Muscle of leg (tissue), 11 donors: Measurements from ENCODE around the gene ZNF628. TPM values are rescaled to one million over a fixed set of nuclear protein-coding genes. Genes with fewer than 3 reads are reported as not detected.
A peak's percentile ranks its signal among the peaks of the same experiment; 100 is the strongest.

Source experiments
- DNase-seq: peaks from one replicate; pipeline ENCODE4 v3.0.0; 2013
- H3K27ac ChIP-seq: one replicate; pipeline ENCODE4 v1.5.1; 2013; ENCODE audit warnings: mild to moderate bottlenecking, low read length, control low read depth
- H3K27me3 ChIP-seq: one replicate; pipeline ENCODE4 v1.6.1; 2013; ENCODE audit warnings: low read length; ENCODE audit not compliant: control insufficient read depth, insufficient read depth
- H3K36me3 ChIP-seq: one replicate; pipeline ENCODE4 v1.6.1; 2013; ENCODE audit warnings: low read length; ENCODE audit not compliant: control insufficient read depth, insufficient read depth
- H3K4me1 ChIP-seq: one replicate; pipeline ENCODE4 v1.6.1; 2013; ENCODE audit warnings: low read length; ENCODE audit not compliant: control insufficient read depth, insufficient read depth
- H3K4me3 ChIP-seq: one replicate; pipeline ENCODE4 v1.5.1; 2013; ENCODE audit warnings: low read length, control low read depth
- H3K9me3 ChIP-seq: replicated peaks from 2 replicates; pipeline ENCODE4 v1.6.1; 2013; ENCODE audit warnings: low read depth, low read length; ENCODE audit not compliant: control insufficient read depth
- WGBS: methylation state at CpG from one replicate; pipeline ENCODE4 v1.1.5; 2013; ENCODE audit warnings: missing lambda C conversion rate; ENCODE audit not compliant: insufficient coverage; 5-methylcytosine and 5-hydroxymethylcytosine counted together
- polyA plus RNA-seq, 8 donors: library from polyadenylated mRNA; unstranded; fragments of 120-200 nt; gene quantifications; one replicate each; pipeline versions ENCODE4 v1.2.1 to v1.2.3, GENCODE V29; 2013; ENCODE audit warnings: inconsistent platforms in 1 of 8, low replicate concordance in 1 of 8; ENCODE audit not compliant: insufficient read length in 8 of 8, insufficient read depth in 1 of 8
- total RNA-seq: library from RNA; stranded (reverse); fragments of 120-200 nt; gene quantifications from one replicate; pipeline ENCODE4 v1.2.4, GENCODE V29; 2013

ZNF628 gene
- total and polyA plus RNA-seq, 9 donors: 1.6 to 5.1 (median 3.6) TPM

DNA sequence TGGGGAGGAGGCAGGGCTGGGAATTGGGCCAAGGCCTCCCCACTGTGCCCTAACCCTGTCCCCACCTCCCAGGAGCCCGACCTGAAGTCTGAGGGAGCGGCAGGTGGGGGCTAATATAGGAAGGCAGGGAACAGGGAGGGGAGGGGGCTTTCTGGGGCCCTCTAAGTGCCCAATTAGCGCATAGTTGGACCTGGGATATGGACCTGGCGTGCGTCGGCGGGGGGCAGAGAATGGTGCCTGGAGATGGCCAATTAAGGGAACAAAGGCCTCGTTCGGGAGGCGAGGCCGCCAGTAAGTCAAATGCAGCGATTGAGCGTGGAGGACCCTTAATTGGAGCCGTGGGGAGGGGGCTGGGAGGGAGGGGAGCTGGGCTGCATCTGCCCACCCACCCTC is 11.8 kb upstream of the ZNF628 start, which contains the start of gene C19orf85:
Gene C19orf85 (minus strand): TSS at position 90 of the 393 bp plus-strand sequence. CDS start 197 bp downstream, outside the sequence.
- Histone ChIP-seq H3K27ac (no peak within 1 kb of the TSS), H3K4me3 (no peak within 1 kb of the TSS), H3K4me1 (peaks cover 29% of the 10 kb centered on the region), H3K36me3 (no peaks in the 10 kb centered on the region), H3K9me3 (no peaks in the 10 kb centered on the region), H3K27me3 (no peaks in the 10 kb centered on the region)
- DNase-seq: no peak
- WGBS: 78% methylated on average over 3 of the region's 14 CpGs

DNA sequence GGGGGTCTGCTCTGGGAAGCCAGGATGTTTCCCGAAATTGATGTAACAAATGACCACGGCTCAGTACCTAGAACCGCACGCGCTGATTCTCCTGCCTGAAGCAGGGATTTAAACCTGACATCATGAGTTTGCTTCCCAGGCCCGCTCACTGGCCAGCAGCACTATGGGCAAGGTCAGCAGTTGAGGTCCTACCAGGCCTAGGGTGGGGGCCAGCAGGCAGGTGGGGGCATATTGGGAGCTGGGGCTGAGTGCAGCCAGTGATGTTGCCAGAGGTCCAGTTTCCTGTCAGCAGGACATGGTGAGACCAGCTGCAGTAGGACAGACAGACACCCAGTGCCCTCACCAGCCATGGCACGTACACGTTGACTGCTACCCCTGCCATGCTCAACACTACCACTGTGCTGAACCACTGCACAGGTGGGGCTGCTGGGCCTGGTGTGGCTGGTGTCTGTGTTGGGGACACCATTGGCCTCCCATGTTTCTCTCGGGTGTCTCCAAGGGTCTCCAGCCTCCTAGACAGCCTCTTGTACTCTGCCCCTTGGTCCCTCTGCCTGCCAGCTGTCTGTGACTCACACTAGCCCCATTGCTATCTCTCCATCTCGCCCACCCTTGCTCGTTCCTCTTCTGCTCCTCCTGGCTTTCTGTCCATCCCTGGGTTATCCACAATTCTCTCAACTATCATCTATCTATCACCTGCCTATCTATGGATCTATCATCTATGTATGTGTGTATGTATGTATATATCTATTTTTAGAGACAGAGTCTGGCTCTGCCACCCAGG is 10.8 kb upstream of the ZNF628 start:
- Histone ChIP-seq H3K9me3 (no peaks in the 10 kb centered on the region), H3K36me3 (no peaks in the 10 kb centered on the region), H3K27me3 (no peaks in the 10 kb centered on the region), H3K27ac (no peak overlapping the region), H3K4me1 (peaks cover 22% of the 10 kb centered on the region), H3K4me3 (no peak overlapping the region)
- 79% methylated on average over 7 of the region's 11 CpGs for WGBS
- DNase-seq: no peak

DNA sequence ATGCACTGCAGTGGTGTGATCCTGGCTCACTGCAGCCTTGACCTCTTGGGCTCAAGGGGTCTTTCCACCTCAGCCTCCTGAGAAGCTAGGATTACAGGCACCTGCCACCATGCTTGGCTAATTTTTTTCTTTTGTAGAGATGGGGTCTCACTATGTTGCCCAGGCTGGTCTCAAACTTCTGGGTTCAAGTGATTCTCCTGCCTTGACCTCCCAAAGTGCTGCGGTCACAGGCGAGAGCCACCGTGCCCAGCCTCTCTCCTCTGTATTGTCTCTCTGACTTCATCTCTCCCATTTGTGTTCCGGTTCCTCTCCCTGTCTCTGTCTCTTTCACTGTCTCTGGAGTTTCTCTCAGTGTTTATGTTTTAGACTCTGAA is 10.2 kb upstream of the ZNF628 start:
- WGBS: 83% methylated on average over 3 of the region's 4 CpGs
- peak overlapping the region; percentile 42 for H3K27ac ChIP-seq

DNA sequence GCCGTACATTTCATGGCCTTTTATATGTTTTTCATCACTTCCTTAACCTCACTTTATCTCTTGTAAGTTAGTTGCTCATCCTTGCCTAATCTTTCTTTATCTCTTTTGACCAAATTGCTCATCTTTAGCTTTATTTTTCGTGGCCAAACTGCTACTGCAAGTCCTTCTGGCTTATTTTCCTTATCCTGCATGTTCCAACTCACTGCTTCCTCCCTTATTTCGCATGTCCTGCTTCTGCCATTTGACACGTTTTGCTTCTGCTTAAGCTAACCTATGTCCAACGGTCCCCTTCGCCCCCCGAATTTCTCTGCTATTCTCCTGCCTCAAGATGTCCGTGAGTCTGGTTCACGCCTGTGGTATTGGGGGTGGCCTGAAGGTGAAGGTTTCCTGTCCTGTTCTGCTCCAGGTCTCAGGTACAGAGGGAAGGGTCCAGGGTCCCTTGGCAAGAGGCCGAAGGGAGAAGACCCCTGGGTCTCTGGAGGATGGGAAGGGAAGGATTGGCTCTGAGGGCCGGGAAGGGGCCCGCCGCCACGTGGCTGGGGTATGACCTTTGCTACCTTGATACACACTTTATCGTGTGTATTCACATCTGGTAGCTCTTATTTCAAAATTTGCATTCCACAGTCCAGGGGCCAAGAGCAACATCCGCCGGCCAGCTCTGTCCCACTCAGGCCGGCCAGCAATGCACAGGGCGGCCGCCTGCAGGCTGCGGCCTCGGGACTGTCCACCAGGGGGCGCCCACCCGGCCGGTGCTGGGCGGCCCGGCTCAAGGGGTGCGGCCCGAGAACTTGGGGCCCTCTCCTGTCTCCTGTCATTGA is 9.0 kb upstream of the ZNF628 start:
- peaks cover 9% of the 10 kb centered on the region for H3K4me1 ChIP-seq
- peak; percentile 85 for DNase-seq
- no peaks in the 10 kb centered on the region for H3K27me3 ChIP-seq
- H3K36me3 ChIP-seq: no peaks in the 10 kb centered on the region
- H3K9me3 ChIP-seq: no peaks in the 10 kb centered on the region
- H3K27ac ChIP-seq: no peak overlapping the region
- WGBS: 20% methylated on average over 20 of the region's 29 CpGs
- no peak overlapping the region for H3K4me3 ChIP-seq

More for the DNA sequence above, 10.2 kb upstream of the ZNF628 start:
- no peak for DNase-seq
- Histone ChIP-seq H3K4me1 (peaks cover 17% of the 10 kb centered on the region), H3K36me3 (no peaks in the 10 kb centered on the region), H3K9me3 (no peaks in the 10 kb centered on the region), H3K4me3 (no peak overlapping the region), H3K27me3 (no peaks in the 10 kb centered on the region)

DNA sequence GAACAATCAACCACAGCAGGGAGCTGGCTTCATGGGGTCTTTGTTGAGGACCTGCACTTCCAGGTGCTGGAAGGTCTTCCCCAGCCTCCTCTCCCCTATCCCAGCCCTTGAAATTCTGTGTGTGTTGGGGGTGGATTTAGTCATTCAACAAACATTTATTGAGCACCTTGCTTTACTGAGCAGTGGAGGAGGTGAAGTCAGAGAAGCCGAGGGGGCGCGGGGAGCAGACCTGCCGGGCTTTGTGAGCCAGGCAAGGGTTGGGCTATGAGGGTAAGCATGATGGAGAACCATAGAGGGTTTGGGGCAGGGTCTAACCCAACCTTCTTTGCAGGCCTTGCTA is 8.4 kb upstream of the ZNF628 start:
- H3K4me3 ChIP-seq: no peak overlapping the region
- no peaks in the 10 kb centered on the region for H3K9me3 ChIP-seq
- no peak for DNase-seq
- no peaks in the 10 kb centered on the region for H3K36me3 ChIP-seq
- 23% methylated on average over 4 of the region's 4 CpGs for WGBS
- H3K27me3 ChIP-seq: no peaks in the 10 kb centered on the region
- H3K4me1 ChIP-seq: peaks cover 11% of the 10 kb centered on the region
- no peak overlapping the region for H3K27ac ChIP-seq

DNA sequence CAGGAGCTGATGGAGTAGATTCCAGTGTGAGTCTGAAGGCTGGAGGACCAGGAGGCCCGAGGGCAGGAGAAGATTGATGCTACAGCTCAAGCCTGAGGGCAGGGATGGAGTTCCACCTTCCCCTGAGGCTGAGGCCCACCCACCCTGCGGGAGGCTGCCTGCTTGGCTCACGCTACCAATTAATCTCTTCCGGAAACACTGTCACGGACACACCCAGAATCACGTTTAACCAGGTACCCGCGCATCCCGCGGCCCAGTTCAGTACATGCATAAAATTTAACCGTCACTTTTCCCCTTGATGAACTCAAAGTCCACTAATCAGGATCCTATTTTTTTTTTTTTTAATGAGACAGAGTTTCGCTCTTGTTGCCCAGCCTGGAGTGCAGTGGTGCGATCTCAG is 5.2 kb upstream of the ZNF628 start:
- WGBS: 76% methylated on average over 13 of the region's 13 CpGs
- Histone ChIP-seq H3K36me3 (no peaks in the 10 kb centered on the region), H3K9me3 (no peaks in the 10 kb centered on the region), H3K27me3 (no peaks in the 10 kb centered on the region), H3K4me3 (no peak overlapping the region), H3K4me1 (peaks cover 41% of the 10 kb centered on the region), H3K27ac (no peak overlapping the region)
- no peak for DNase-seq

DNA sequence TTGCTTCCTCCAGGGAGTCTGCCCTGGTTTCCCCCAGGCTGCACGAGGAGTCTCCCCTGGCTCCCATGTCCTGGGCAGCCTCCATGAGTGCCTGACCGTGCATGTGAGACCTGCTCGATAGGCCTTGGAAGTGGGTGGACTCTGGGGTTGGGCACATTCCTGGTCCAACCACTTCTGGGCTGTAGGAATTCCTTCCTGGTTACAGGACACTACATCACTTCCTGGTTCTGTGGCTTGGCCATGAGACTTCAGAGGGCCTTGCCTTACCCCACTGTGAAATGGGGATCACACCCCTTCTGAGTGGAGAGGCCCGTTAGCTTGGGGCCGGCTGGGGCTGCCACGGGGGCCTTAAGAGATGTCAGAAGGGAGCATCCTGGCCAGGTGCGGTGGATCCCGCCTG is 4.0 kb upstream of the ZNF628 start:
- H3K27ac ChIP-seq: no peak overlapping the region
- no peaks in the 10 kb centered on the region for H3K36me3 ChIP-seq
- peaks cover 43% of the 10 kb centered on the region for H3K4me1 ChIP-seq
- 86% methylated on average over 5 of the region's 8 CpGs for WGBS
- DNase-seq: no peak
- H3K9me3 ChIP-seq: no peaks in the 10 kb centered on the region
- no peaks in the 10 kb centered on the region for H3K27me3 ChIP-seq
- no peak overlapping the region for H3K4me3 ChIP-seq

DNA sequence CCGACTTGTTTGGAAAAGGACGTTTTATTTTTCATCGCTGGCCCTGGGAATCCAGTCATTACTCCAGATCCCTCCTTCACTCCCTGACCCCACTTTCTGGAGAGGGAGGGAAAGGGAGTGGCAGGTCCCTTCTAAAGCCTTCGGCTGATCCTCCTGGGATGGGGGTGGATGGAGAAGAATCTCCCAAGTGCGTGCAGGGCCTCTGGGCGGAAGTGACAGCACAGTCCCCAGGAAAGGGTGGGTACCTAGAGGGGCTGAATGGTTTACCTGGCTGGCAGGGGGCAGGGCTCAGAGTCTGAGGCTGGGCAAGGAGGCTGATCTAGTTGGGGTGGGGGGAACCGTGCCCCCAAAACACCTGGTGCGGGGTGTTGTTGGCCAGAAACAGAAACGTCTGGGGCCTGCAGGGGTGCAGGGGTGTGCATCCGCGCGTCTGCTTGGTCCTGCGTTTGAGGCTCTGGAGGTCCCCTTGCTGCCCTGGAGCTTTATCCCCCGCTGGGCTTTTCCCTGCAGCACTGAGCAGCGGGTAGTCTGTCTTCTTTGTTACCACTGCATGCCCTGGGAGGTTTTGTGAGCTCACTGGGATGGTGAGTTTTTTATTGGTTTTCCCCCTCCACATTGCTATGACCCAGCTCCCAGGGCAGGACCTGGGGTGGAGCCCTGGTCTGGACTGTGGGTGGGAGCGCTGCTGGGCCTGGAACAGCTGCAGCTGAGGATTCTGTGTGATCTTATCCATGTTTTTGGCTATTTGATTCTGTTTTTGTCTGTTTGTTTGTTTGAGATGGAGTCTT is 3.0 kb upstream of the ZNF628 start:
- WGBS: 38% methylated on average over 12 of the region's 16 CpGs
- DNase-seq: no peak

DNA sequence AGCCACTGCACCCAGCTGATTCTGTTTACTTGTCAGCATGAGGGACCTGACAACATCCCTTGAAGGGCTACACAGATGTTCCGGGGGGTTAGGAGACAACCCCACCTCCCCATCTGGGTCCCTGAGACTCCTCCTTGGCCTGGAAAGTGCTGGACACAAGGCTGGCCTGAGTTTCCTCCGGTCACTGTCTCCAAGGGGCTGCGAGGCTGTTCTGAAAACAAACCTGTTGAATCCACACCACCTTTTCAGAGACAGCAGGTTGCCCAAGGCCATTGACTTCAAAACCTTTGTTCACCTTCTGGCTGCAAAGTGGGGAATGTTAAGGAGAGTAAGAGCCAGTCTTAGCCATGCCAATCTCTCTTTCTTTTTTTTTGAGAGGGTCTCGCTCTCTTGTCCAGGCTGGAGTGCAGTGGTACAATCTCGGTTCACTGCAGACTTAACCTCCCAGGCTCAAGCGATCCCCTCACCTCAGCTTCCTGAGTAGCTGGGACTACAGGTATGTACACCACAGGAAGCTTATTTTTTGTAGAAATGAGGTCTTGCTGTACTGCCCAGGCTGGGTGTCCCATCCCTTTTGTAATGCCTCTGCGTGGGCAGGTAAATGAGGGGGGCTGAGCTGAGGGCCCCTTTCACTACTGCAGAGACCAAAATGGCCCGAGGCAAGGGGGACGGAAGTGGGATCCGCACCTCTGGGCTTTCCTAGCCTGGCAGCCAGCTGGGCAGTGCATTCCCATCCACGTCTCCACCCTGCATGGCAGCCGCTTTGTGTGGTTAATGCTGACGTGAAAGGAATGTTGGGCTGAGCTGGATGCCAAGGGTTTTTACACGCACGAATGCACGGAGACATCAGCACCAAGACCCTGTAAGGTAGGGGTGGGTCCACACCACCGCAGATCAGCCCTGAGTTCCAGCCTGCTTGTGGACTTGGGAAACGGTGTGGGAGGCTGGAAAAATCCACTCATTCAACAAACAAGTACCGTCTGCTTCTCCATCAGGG is 1.9 kb upstream of the ZNF628 start:
- Histone ChIP-seq H3K27me3 (no peaks in the 10 kb centered on the region), H3K36me3 (no peaks in the 10 kb centered on the region), H3K4me1 (peaks cover 46% of the 10 kb centered on the region), H3K4me3 (no peak overlapping the region), H3K9me3 (no peaks in the 10 kb centered on the region), H3K27ac (peak overlapping the region; percentile 52)
- DNase-seq: no peak
- 92% methylated on average over 5 of the region's 19 CpGs for WGBS

More for the DNA sequence above, 3.0 kb upstream of the ZNF628 start:
- Histone ChIP-seq H3K36me3 (no peaks in the 10 kb centered on the region), H3K27me3 (no peaks in the 10 kb centered on the region), H3K9me3 (no peaks in the 10 kb centered on the region), H3K4me3 (no peak overlapping the region), H3K4me1 (peaks cover 45% of the 10 kb centered on the region), H3K27ac (peak overlapping the region; percentile 67)
